ENCODE measurements around the gene CST7.
"Not testable (repeated sequence)": the region's sequence is repeated elsewhere in the genome, so short reads cannot be mapped to it uniquely, and the experiment has no call there.

Gene CST7

GRCh38 chr20:24948396-24948938 is 602 bp upstream of the CST7 start:
- peak overlapping the region; percentile 96 for H3K27ac Mint-ChIP-seq (ENCODE audit: low read depth)
- peaks cover 12% of the 10 kb centered on the region for H3K9me3 Mint-ChIP-seq
- H3K4me3 Mint-ChIP-seq, result peak overlapping the region; percentile 99
- not testable (repeated sequence) for H3K27me3 Mint-ChIP-seq; DNase-seq (ENCODE audit: low spot score in 2 of 2); ATAC-seq (replicated peaks; ENCODE audit: extremely low read depth, poor library complexity, severe bottlenecking)
- H3K36me3 Mint-ChIP-seq (ENCODE audit: insufficient read depth), result peaks cover 47% of the 10 kb centered on the region
- peaks cover 74% of the 10 kb centered on the region for H3K4me1 Mint-ChIP-seq

GRCh38 chr20:24949756-24950127 is 673 bp downstream of the CST7 start:
- DNase-seq (ENCODE audit: low spot score in 2 of 2) (peak in 1 of 2 donors; percentile 16), ATAC-seq (replicated peaks; ENCODE audit: extremely low read depth, poor library complexity, severe bottlenecking) (no peak)
- H3K9me3 Mint-ChIP-seq, result peaks cover 8% of the 10 kb centered on the region
- peaks cover 56% of the 10 kb centered on the region for H3K36me3 Mint-ChIP-seq (ENCODE audit: insufficient read depth)
- peak overlapping the region; percentile 99 for H3K4me3 Mint-ChIP-seq
- H3K27me3 Mint-ChIP-seq, result no peaks in the 10 kb centered on the region
- H3K4me1 Mint-ChIP-seq, result peaks cover 75% of the 10 kb centered on the region
- peak overlapping the region; percentile 96 for H3K27ac Mint-ChIP-seq (ENCODE audit: low read depth)

DNA sequence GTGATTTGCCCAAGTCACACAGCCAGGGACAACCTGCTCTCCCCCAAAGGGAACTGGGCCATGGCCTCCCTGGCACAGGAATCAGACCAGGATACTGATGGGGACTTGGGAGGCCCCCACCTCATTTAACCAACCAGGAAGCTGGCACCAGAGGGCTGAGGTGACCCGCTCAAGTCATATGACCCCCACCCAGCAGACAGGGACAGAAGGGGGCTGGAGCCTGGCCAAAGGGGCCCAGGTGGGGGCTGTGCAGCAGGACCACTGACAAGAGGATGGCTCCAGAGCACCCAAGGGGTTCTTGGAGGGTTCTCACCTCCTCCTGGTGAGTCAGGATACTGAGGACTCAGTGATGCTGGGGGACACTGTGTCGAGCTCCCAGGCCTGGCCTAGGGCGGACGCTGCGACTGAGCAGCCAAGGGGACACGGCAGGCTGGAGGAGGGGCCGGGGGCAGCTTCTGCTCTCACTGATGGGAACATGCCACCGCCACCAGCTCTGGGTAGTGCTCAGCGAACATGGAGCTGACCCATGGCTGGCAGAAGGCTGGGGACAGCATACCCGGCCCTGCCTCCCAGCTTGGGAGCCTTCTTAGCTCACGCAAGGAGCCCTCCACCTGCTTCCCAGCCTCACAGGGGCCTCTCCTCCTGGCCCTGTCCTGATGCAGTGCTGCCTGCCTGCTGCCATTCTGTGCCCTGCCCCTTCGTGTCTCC is 1.2 kb downstream of the CST7 start:
- no peak for ATAC-seq (replicated peaks; ENCODE audit: extremely low read depth, poor library complexity, severe bottlenecking)
- peaks cover 8% of the 10 kb centered on the region for H3K9me3 Mint-ChIP-seq
- H3K4me1 Mint-ChIP-seq, result peaks cover 75% of the 10 kb centered on the region
- peak overlapping the region; percentile 96 for H3K27ac Mint-ChIP-seq (ENCODE audit: low read depth)
- peaks cover 62% of the 10 kb centered on the region for H3K36me3 Mint-ChIP-seq (ENCODE audit: insufficient read depth)
- peak overlapping the region; percentile 99 for H3K4me3 Mint-ChIP-seq
- no peaks in the 10 kb centered on the region for H3K27me3 Mint-ChIP-seq
- peak in 1 of 2 donors; percentile 13 for DNase-seq (ENCODE audit: low spot score in 2 of 2)

- DNase-seq (ENCODE audit: low spot score in 2 of 2) (peak in 1 of 2 donors; percentile 14), ATAC-seq (replicated peaks; ENCODE audit: extremely low read depth, poor library complexity, severe bottlenecking) (no peak)
- peak overlapping the region; percentile 96 for H3K27ac Mint-ChIP-seq (ENCODE audit: low read depth)
- peaks cover 69% of the 10 kb centered on the region for H3K36me3 Mint-ChIP-seq (ENCODE audit: insufficient read depth)
- peaks cover 75% of the 10 kb centered on the region for H3K4me1 Mint-ChIP-seq
- H3K27me3 Mint-ChIP-seq, result no peaks in the 10 kb centered on the region
- peaks cover under 1% of the 10 kb centered on the region for H3K9me3 Mint-ChIP-seq
- H3K4me3 Mint-ChIP-seq, result peak overlapping the region; percentile 99
Measured at GRCh38 chr20:24950836-24951525, 1.9 kb downstream of the CST7 start.

DNA sequence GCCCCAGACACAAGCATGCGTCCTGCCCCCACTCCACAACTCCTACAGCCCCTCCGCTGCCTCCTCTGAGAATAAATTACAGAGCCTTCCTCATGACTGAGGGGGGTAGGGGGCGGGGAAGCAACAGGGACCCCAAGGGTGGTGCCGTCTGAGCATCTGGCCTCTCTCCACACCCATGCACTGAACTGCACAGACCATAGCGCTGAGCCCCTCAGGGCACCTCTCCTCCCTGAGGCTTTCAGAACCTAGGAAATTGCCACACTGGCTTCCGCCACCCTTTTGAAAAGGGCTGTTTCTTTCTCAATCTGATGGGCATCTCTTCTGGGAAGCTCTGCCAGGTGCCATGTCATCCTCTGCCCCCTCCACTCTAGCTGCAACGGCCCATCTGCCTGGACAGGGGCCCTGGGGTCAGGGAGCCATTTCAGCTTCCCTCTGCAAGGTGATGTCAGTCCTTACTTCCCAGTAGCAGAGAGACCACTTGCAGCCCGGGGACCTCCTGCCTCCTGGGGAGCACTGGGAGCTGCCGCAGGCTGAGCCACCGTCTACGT is 2.5 kb downstream of the CST7 start:
- H3K27ac Mint-ChIP-seq (ENCODE audit: low read depth), result peak overlapping the region; percentile 96
- ATAC-seq (replicated peaks; ENCODE audit: extremely low read depth, poor library complexity, severe bottlenecking), result no peak
- H3K4me3 Mint-ChIP-seq, result peak overlapping the region; percentile 99
- DNase-seq (ENCODE audit: low spot score in 2 of 2), result peak in 1 of 2 donors; percentile 13
- H3K4me1 Mint-ChIP-seq, result peaks cover 79% of the 10 kb centered on the region
- H3K9me3 Mint-ChIP-seq, result no peaks in the 10 kb centered on the region
- H3K27me3 Mint-ChIP-seq, result no peaks in the 10 kb centered on the region
- H3K36me3 Mint-ChIP-seq (ENCODE audit: insufficient read depth), result peaks cover 75% of the 10 kb centered on the region

- Mint-ChIP-seq H3K4me3 (peak overlapping the region; percentile 99), H3K4me1 (peaks cover 70% of the 10 kb centered on the region)
Measured at GRCh38 chr20:24952376-24953208, 3.5 kb downstream of the CST7 start.

DNA sequence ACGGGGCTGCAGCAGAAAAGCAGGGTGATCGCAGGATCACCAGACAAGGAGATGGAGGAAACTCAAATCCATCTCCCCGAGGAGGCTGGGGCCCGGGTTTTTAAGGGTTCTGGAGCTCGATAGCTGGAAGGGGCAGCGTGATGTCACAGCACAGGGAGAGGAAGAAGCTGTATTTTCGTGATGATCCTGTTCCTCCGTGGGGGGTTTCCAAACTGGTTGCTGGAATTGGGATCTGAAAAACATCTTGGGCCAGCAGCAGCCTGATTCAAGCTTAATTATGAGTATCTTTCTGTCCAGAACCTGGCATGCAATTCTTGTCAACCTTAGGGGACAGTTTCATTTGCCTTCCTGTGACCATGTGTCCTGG is 4.1 kb downstream of the CST7 start:
- no peak for DNase-seq (ENCODE audit: low spot score in 2 of 2)
- Mint-ChIP-seq H3K9me3 (no peaks in the 10 kb centered on the region), H3K4me1 (peaks cover 69% of the 10 kb centered on the region), H3K27me3 (no peaks in the 10 kb centered on the region), H3K36me3 (ENCODE audit: insufficient read depth) (peaks cover 84% of the 10 kb centered on the region), H3K4me3 (peak overlapping the region; percentile 99), H3K27ac (ENCODE audit: low read depth) (peak overlapping the region; percentile 96)
- ATAC-seq (replicated peaks; ENCODE audit: extremely low read depth, poor library complexity, severe bottlenecking), result no peak

More at GRCh38 chr20:24952376-24953208, 3.5 kb downstream of the CST7 start:
- DNase-seq (ENCODE audit: low spot score in 2 of 2) (peak in 1 of 2 donors; percentile 14), ATAC-seq (replicated peaks; ENCODE audit: extremely low read depth, poor library complexity, severe bottlenecking) (no peak)
- Mint-ChIP-seq H3K36me3 (ENCODE audit: insufficient read depth) (peaks cover 81% of the 10 kb centered on the region), H3K9me3 (no peaks in the 10 kb centered on the region), H3K27me3 (no peaks in the 10 kb centered on the region), H3K27ac (ENCODE audit: low read depth) (peak overlapping the region; percentile 96)

- peak overlapping the region; percentile 96 for H3K27ac Mint-ChIP-seq (ENCODE audit: low read depth)
- H3K4me1 Mint-ChIP-seq, result peaks cover 65% of the 10 kb centered on the region
- no peaks in the 10 kb centered on the region for H3K9me3 Mint-ChIP-seq
- peak; percentile 16 for ATAC-seq (replicated peaks; ENCODE audit: extremely low read depth, poor library complexity, severe bottlenecking)
- H3K4me3 Mint-ChIP-seq, result peak overlapping the region; percentile 99
- DNase-seq (ENCODE audit: low spot score in 2 of 2), result peak in 1 of 2 donors; percentile 64
- peaks cover 84% of the 10 kb centered on the region for H3K36me3 Mint-ChIP-seq (ENCODE audit: insufficient read depth)
- no peaks in the 10 kb centered on the region for H3K27me3 Mint-ChIP-seq
Measured at GRCh38 chr20:24953621-24954133, 4.6 kb downstream of the CST7 start.

DNA sequence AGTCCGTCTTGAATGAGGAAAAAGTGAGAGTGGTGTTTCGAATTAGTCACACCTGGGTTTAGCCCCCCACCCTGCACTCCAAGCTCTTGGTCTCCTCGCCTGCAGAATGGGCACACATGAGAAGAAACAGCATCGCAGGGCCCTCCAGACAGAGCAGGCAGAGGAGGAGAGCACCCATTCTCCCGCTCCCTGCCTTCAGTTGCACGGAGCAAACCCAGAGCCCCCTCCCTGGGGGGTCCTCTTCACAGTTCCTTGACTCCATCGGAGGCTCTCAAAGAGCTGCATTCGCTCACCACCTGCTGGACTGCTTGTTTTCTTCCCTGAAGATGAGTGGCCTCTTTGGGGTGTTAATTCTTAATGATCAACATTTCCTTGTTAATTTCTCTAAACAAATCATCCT is 5.1 kb downstream of the CST7 start:
- Mint-ChIP-seq H3K27me3 (no peaks in the 10 kb centered on the region), H3K4me3 (peak overlapping the region; percentile 99), H3K9me3 (no peaks in the 10 kb centered on the region), H3K4me1 (peaks cover 66% of the 10 kb centered on the region), H3K36me3 (ENCODE audit: insufficient read depth) (peaks cover 84% of the 10 kb centered on the region), H3K27ac (ENCODE audit: low read depth) (peak overlapping the region; percentile 96)
- DNase-seq (ENCODE audit: low spot score in 2 of 2) (no peak), ATAC-seq (replicated peaks; ENCODE audit: extremely low read depth, poor library complexity, severe bottlenecking) (no peak)

- H3K4me3 Mint-ChIP-seq, result peak overlapping the region; percentile 99
- no peaks in the 10 kb centered on the region for H3K27me3 Mint-ChIP-seq
- H3K27ac Mint-ChIP-seq (ENCODE audit: low read depth), result peak overlapping the region; percentile 96
- H3K9me3 Mint-ChIP-seq, result no peaks in the 10 kb centered on the region
- no peak for DNase-seq (ENCODE audit: low spot score in 2 of 2)
- peaks cover 86% of the 10 kb centered on the region for H3K36me3 Mint-ChIP-seq (ENCODE audit: insufficient read depth)
- no peak for ATAC-seq (replicated peaks; ENCODE audit: extremely low read depth, poor library complexity, severe bottlenecking)
- H3K4me1 Mint-ChIP-seq, result peaks cover 68% of the 10 kb centered on the region
Measured at GRCh38 chr20:24954566-24954965, 5.5 kb downstream of the CST7 start.

- Mint-ChIP-seq H3K9me3 (no peaks in the 10 kb centered on the region), H3K27me3 (no peaks in the 10 kb centered on the region), H3K27ac (ENCODE audit: low read depth) (peak overlapping the region; percentile 96), H3K4me3 (peak overlapping the region; percentile 65), H3K4me1 (peaks cover 73% of the 10 kb centered on the region), H3K36me3 (ENCODE audit: insufficient read depth) (peaks cover 85% of the 10 kb centered on the region)
- DNase-seq (ENCODE audit: low spot score in 2 of 2) (no peak), ATAC-seq (replicated peaks; ENCODE audit: extremely low read depth, poor library complexity, severe bottlenecking) (peak; percentile 38)
Measured at GRCh38 chr20:24955045-24955444, 6.0 kb downstream of the CST7 start.

All from central memory CD8-positive, alpha-beta T cell (primary cell).